GM21367 (cell line): ENCODE measurements around the gene MARCHF7.
"Not testable (repeated sequence)": the region's sequence is repeated elsewhere in the genome, so short reads cannot be mapped to it uniquely, and the experiment has no call there.

Source experiments
- ATAC-seq: cut with Tn5 transposase; IDR thresholded peaks from one replicate; pipeline ENCODE4 v1.9.1; 2021; ENCODE audit not compliant: unreplicated experiment

MARCHF7 gene

DNA sequence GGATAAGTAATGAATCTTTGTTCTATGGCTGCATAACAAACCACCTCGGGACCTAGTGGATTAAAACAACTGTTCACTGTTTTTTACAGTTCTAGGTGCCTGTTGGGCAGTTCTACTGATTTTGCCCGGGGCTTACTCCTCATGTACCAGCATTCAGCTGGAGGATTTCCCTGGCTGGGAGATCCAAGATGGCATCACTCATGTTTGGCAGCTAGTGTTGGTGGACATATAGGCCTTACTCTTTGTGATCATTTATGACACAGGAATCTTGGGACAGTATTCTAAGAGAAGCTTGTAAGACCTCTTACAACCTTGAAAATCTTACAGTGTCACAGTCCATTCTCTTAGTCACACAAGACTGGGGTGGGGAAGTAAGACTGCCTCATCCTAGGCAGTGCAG is 4.6 kb downstream of the MARCHF7 start:
- ATAC-seq, result no peak

DNA sequence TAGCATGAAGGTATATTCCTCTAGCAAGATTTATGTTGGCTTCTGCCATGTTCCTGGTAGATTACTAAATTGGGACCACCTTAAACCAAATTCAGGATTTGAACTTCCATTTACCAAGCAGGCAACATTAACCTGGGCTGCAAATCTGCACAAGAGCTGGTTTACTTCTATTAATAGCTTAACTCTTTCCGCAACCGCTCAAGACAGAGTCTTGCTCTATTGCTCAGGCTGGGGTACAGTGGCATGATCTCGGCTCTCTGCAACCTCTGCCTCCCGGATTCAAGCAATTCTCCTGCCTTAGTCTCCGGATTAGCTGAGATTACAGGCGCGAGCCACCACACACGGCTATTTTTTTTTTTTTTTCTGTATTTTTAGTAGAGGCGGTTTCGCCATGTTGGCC is 8.4 kb downstream of the MARCHF7 start:
- no peak for ATAC-seq

DNA sequence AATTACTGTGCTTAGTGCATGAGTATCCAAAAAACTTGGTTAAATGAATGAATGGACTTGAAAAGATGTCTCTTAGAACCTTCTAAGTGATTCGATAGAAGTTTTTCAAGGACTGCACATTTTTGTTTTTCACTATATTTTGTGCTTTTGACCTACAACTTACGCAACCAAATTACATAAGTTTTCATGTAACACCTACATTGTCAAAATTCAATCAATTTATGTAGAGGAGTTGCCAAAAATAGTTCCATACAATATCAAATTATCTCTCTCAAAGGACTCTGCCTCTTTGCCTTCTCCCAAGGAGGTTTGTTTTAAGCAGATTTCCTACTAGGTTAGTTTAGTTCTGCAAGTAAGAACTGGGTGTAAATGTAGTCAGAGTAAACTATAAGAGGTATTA is 10.3 kb downstream of the MARCHF7 start:
- no peak for ATAC-seq

DNA sequence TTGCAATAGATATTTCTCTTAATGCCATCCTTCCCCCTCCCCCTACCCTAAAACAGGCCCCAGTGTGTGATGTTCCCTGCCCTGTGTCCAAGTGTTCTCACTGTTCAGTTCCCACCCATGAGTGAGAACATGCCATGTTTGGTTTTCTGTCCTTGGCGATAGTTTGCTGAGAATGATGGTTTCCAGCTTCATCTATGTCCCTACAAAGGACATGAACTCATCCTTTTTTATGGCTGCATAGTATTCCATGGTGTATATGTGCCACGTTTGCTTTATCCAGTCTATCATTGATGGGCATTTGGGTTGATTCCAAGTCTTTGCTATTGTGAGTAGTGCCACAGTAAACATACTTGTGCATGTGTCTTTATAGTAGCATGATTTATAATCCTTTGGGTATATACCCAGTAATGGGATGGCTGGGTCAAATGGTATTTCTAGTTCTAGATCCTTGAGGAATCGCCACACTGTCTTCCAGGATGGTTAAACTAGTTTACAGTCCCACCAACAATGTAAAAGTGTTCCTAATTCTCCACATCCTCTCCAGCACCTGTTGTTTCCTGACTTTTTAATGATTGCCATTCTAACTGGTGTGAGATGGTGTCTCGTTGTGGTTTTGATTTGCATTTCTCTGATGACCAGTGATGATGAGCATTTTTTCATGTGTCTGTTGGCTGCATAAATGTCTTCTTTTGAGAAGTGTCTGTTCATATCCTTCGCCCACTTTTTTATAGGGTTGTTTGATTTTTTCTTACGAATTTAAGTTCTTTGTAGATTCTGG is 12.7 kb downstream of the MARCHF7 start:
- ATAC-seq, result not testable (repeated sequence)

DNA sequence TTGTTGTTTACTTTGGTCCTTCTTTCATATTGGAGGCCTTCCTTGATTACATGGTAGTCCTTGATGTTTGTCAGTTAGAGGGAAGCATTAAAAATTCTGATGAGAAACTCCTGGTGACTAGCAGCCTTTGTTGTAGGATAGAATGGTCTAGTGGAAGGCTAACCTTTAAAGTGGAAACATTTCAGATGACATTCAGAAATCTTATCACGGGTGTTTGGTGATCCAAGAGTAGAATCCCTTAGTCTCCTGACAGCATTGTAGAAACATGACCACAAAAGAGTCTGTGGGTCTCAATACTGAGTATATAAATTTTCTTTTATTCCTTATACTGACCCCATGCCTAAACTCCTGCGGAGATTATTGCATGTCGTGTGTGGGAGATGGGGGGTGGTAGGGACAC is 13.4 kb downstream of the MARCHF7 start:
- ATAC-seq, result no peak

DNA sequence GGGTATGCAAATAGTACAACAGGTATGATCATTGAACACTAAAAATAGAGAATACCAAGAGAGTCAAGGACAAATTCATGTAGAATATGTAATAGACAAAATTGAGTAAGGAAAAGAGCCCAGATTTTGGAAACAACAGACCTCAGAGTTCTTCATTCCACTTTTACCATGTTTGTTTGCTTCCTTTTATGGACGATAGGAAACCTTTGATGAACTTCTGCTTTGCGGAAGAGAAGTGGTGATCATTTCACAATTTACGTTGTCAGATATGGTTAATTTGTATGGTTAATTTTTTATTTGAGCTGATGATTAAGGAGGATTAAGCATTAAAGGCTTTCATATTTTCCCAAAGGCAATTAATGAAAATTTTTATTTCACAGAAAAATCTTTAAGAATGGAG is 16.3 kb downstream of the MARCHF7 start:
- no peak for ATAC-seq

DNA sequence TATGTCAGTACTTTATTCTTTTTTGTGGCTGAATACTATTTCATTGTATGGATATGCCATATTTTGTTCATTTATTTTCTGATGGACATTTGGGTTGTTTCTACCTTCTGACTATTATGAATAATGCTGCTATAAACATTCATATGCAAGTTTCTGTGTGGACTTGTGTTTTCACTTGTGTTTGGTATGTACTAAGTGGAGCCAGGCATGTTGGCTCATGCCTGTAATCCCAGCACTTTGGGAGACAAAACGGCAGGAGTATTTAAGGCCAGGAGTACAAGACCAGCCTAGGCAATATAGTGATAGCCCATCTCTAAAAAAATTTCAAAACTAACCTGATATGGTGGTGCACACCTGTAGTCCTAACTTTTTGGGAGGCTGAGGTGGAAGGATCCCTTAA is 23.3 kb downstream of the MARCHF7 start:
- no peak for ATAC-seq

DNA sequence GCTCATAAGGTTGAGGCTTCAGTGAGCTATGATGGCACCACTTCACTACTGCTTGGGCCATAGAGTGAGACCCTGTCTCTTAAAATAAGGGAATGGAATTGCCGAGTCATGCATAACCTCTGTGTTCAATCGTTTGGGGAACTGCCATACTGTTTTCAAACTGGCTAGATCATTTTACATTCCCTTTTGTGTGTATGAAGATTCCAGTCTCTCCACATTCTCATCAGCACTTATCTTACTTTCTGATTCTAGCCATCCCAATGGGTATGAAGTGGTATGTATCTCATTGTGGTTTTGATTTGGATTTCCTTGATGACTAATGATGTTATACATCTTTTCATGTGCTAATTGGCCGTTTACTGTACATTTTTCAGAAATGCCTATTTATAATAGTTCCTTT is 23.7 kb downstream of the MARCHF7 start:
- no peak for ATAC-seq

DNA sequence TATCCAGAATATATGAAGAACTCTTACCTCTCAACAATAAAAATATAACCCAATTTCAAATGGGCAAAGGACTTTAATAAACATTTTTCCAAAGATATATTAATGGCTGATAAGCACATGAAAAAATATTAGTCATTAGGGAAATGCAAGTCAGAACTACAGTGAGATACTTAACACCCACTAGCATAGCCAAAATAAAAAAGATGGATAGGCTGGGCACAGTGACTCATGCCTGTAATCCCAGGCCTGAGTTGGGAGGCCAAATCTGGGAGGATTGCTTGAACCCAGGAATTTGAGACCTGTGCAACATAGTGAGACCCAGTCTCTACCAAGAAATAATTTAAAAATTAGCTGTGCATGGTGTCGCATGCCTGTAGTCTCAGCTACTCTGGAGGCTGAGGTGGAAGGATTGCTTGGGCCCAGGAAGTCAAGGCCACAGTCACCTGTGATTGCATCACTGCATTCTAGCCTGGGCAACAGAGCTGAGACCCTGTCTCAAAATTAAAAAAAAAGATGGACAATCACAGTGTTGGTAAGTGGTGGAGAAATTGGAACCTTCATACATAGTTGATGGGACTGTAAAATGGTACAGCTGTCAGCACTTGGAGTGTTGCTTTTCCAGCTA is 25.1 kb downstream of the MARCHF7 start:
- no peak for ATAC-seq

DNA sequence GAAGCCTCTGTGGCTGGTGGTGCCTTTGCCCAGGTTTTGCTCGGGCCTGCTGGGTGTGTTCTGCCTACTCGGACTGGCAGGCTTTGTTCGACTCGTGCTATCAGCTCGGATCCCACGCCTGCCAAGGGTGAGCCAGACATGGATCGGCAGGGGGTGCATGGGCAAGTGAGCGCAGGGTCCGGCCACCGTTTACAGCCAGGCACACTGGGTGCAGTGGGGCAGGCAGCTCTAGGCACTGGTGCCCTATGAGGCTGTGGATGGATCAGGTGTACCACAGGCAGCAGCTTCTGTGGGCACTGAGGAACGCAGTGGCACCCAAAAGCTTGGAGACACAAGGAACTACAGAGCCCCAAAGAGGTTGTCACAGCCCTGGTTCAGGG is 25.6 kb downstream of the MARCHF7 start:
- no peak for ATAC-seq

DNA sequence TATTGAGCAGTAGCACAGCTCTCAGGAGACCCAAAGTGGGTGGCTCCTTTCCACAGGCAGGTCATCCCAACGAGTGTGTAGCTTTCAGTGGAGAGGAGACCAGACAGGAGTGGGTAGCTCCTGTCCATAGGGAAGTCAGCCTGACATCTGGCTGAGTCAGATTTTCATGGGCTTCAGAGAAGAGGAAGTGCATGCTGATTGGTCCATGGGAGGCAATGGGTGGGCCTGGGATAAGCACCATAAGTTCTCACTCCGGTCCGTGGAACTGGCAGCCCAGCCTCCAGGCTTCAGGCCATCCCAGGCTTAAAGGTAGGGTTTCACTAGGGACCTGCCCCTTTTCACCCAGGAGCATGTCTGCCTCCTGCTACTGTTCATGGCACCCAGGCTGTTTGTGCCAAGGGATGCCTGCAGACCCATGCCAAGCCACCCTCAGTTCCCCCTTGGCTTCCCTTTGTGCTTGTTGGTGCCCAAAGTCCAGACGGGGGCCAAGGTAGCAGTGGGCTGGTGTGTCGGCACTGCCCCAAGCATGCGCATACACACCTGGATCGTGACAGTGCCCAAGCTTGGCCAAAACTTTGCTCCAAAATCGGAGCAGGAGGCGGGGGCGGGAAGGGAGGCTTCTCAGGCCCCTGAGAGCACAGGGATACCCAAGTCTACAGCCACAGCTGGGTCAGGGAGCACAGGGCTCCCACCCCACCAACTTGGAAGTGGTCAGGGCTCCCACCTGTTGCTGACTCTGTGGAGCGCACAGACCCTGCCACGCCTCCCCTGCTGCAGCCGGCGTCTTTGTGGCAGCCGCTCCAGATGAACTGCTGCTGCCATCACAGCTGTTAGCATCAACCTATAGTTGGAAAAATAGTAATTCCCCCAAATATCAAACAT is 26.4 kb downstream of the MARCHF7 start:
- ATAC-seq, result no peak

DNA sequence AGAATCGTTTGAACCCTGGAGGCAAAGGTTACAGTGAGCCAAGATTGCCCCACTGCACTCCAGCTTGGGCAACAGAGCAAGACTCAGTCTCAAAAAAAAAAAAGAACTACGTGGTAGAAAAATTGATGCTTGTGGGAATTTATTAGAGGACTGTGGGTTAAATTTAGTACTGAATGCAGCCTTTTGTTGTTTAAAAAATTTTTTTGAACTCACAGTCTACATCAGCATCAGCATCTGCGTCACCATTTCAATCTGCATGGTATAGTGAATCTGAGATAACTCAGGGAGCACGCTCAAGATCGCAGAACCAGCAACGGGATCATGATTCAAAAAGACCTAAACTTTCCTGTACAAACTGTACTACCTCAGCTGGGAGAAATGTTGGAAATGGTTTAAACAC is 30.5 kb downstream of the MARCHF7 start:
- ATAC-seq, result no peak

DNA sequence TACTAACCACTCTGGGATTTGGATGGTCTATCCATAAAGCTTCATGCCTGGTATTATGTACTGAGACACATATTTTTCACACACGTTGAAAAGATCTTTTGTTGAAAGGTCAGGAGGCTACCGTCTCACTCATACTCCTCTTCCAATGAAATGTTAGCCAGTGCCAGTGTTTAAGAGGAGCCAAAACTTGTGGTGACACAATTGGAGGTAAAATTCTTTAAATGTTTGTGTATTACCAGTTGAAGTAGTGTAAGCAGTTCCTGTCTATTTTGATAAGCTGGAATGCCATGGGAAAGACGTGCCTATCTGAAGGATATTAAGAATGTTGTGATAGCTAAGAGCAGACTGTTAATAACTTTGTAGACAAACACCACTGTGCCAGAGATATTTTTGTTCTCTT is 32.1 kb downstream of the MARCHF7 start:
- ATAC-seq, result no peak

DNA sequence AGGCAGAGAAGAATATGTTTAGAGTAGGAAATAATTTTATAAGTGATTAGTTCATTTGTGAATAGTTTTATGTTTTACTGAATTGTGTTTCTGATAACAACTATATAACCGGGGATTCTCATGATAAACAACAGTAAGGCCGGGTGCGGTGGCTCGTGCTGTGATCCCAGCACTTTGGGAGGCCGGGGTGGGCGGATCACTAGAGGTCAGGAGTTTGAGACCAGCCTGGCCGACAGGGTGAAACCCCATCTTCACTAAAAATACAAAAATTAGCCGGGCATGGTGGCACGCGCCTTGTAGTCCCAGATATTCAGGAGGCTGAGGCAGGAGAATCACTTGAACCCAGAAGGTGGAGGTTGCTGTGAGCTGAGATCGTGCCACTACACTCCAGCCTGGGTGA is 32.9 kb downstream of the MARCHF7 start:
- ATAC-seq, result not testable (repeated sequence)

DNA sequence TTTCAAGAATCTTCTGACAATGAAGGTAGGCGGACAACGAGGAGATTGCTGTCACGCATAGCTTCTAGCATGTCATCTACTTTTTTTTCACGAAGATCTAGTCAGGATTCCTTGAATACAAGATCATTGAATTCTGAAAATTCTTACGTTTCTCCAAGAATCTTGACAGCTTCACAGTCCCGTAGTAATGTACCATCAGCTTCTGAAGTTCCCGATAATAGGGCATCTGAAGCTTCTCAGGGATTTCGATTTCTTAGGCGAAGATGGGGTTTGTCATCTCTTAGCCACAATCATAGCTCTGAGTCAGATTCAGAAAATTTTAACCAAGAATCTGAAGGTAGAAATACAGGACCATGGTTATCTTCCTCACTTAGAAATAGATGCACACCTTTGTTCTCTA is 35.8 kb downstream of the MARCHF7 start:
- no peak for ATAC-seq

DNA sequence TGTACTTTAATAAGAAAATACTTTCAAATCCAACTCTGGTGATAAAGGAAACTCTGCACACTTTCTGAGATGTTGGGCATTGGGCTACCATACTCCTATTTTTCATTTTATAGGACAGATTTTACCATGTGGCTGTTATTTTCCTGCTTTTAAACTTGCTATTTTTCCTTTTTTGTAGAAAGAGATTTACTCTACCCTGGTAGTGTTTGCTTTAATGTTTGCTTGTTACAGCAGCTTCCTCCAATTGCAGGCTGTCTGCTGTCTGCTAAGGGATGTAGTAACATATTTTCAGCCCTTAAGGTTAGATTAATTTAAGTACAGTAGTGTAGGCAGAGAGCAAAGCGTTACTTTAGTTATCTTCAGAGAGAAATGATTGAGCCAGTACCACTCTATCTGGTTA is 38.6 kb downstream of the MARCHF7 start:
- ATAC-seq, result no peak

DNA sequence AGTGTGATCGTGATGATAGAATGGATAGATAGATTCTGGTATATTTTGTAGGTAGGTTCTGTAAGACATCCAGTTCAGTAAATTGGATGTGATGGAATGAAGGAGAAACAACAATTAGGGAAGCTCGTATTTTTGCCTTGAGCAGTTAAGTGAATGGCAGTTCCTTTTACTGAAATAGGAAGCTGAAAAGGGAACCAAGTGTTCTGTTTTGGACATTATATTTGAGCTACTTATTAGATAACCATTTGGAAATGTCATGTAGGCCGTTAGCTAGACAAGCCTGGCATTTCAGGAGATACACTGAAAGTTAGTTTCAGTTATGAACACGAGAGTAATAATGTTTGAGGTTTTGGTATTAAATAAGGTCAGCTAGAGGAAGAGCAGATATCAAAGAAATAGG is 41.5 kb downstream of the MARCHF7 start:
- ATAC-seq, result no peak

DNA sequence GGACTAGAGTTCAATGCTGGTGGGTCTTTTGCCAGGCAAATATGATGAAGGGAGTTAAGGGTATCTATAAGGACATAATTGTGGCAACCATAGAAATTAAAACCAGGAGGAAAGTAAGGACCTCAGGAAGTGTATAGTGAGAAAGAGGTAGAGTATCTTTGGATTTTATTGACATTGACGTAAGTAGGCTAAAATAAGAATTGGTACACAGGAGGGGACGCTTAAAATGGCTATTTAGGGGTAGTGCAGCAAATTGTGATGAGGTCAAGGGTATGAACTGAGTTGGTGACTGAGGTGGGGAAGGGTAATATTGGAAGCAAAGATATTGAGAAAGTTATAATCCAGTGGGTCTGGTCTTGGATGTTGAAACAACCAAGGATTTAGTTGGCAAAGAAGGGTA is 42.7 kb downstream of the MARCHF7 start:
- ATAC-seq, result no peak

DNA sequence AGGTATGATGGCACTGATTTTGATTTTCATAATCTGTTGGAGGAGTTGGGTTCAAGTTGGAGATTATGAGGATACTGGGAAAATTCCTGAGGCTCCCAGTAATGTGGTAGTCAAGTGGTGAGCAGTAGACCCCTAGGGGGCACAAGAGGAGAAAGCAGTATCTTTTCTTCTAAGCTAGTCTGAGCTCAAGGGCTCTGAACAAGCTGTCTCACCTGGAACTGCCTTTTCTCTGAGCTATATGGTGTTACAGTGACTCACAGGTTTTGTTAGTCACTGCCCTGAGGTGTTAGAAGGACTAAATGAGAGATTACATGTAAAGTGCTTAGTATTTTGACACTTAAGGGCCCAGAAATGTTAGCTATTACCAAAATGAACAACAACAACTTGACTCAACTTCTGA is 43.5 kb downstream of the MARCHF7 start:
- ATAC-seq, result no peak

DNA sequence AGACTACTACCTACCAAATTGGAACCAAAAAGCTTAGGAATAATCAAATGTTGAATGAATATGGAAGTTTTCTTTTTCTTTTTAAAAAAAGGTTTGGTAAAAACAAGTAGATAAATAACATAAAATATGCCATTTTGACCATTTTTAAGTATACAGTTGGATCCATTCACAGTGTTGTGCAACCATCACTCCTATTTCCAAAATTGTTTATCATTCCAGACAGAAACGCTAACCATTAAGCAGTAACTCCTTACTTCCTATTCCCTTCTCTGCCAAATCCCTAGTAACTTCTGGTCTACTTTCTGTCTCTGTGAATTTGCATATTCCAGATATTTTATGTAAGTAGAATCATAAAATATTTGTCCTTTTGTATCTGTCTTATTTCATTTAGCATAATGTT is 45.9 kb downstream of the MARCHF7 start:
- no peak for ATAC-seq

DNA sequence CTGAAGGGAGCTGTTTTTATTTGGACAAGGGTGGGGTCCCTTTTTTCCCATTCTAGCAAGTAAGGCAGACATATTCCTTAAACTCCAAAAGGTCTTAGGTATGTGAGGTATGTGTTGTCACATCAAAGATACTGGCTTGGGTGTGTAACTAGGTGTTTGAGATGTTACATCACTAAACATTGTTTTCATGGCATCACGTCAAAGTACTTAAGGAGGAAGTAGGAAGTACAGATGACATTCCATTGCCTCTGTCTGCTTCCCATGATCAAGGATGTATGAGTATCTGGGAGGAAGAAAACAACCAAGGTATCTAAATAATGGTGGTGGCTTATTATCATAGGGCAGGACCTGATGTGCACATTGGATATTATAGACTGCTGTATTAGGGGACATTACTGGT is 46.4 kb downstream of the MARCHF7 start:
- no peak for ATAC-seq

DNA sequence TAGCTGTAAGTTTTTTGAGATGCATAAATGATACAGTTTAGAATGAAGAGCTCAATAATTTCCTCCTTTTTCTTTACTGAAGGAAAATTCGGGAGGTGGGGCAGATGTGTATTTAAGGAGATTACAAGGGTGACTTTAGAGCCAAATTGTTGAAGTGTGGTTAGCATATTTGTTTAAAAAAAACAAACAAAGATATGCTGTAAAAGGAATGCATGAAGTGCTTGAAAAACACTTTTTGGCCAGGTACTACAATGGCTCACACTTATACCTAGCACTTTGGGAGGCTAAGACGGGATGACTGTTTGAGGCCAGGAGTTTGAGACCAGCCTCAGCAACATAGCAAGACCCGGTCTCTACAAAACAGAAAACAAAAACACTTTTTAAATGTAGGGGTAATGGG is 47.3 kb downstream of the MARCHF7 start:
- no peak for ATAC-seq
